A673 (cell line): Measurements from ENCODE around the gene UNC5A.

Source experiments
- EZH2 ChIP-seq: fragments of 200-600 bp; sonication (generic); IDR thresholded peaks from 2 replicates; pipeline ENCODE4 v1.6.1; 2017; ENCODE audit warnings: borderline replicate concordance, low read depth, mild to moderate bottlenecking, mixed read lengths, antibody characterized with exemption, low read length; ENCODE audit not compliant: poor library complexity, severe bottlenecking
- TF ChIP-seq, protein P1 (sequence below): fragments of 300-800, 200-600 bp; sonication (generic); conservative IDR thresholded peaks from 2 replicates; pipeline ENCODE4 v1.5.1; 2017; ENCODE audit warnings: low read depth, mild to moderate bottlenecking, antibody characterized with exemption, low read length, moderate library complexity, mixed read lengths

DNA sequence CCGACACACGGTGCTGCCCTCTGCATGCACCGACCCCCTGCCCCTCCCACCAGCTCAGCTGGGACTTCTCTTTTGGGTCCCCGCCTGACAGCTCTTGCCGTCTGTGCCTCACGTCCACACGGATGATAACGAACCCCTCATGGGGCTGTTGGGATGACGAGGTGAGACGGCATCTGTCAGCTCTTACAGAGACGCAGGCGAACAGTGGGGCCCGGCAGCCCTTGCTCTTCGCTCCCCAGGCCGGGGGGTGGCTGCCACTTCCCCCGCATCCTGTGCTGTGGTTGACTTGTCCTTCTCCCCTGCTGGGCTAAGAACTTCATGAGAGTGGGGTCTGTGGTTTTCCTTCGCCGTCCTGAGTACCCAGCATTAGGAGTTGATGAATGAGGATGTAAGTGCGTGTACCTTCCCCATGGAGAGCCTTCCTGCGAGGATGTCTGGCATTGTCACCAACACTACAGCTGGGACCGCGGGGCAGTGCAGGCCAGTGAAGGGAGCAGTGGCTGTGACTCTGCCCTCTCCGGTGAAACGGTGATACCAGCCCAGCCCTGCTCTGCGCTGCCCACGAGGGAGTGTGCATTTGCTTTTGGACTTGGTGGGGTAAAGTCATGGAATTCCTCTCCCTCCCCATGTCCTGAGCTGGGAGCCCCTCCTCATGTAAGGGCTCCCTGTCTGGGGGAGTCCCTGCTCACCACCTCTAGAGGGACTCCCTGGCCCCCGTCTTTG is 65.6 kb downstream of the UNC5A start:
- TF ChIP-seq, protein P1, sequence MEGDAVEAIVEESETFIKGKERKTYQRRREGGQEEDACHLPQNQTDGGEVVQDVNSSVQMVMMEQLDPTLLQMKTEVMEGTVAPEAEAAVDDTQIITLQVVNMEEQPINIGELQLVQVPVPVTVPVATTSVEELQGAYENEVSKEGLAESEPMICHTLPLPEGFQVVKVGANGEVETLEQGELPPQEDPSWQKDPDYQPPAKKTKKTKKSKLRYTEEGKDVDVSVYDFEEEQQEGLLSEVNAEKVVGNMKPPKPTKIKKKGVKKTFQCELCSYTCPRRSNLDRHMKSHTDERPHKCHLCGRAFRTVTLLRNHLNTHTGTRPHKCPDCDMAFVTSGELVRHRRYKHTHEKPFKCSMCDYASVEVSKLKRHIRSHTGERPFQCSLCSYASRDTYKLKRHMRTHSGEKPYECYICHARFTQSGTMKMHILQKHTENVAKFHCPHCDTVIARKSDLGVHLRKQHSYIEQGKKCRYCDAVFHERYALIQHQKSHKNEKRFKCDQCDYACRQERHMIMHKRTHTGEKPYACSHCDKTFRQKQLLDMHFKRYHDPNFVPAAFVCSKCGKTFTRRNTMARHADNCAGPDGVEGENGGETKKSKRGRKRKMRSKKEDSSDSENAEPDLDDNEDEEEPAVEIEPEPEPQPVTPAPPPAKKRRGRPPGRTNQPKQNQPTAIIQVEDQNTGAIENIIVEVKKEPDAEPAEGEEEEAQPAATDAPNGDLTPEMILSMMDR: no peak
- no peak for TF ChIP-seq EZH2
